Measurements from ENCODE around the gene ACAP3. TPM values are rescaled to one million over a fixed set of nuclear protein-coding genes. Genes with fewer than 3 reads are reported as not detected.

ACAP3 gene
- total RNA-seq, 2 donors from 2014 or later = 41.6 to 121 TPM

GRCh38 chr1:1287288-1288110 is 20.2 kb downstream of the ACAP3 start:
- Histone ChIP-seq H3K27ac (no peak overlapping the region), H3K4me3 (no peak overlapping the region), H3K4me1 (ENCODE audit: control insufficient read depth in 1 of 2, low read depth in 2 of 2) (peaks cover 0 to 15% of the 10 kb centered on the region in 2 donors), H3K27me3 (replicated peaks; ENCODE audit: insufficient read depth) (no peaks in the 10 kb centered on the region), H3K36me3 (no peaks in the 10 kb centered on the region), H3K9me3 (no peaks in the 10 kb centered on the region)
- no peak for ATAC-seq (ENCODE audit: insufficient number of reproducible peaks, low FRiP score, low read depth)
- no peak for DNase-seq (ENCODE audit: low spot score)
- TF ChIP-seq CTCF (IDR thresholded peaks at IDR 0.05) = no peak

GRCh38 chr1:1286313-1287261 is 21.1 kb downstream of the ACAP3 start:
- no peak for TF ChIP-seq CTCF (IDR thresholded peaks at IDR 0.05)
- peaks cover 0 to 13% of the 10 kb centered on the region in 2 donors for H3K4me1 ChIP-seq (ENCODE audit: control insufficient read depth in 1 of 2, low read depth in 2 of 2)
- H3K9me3 ChIP-seq = no peaks in the 10 kb centered on the region
- no peaks in the 10 kb centered on the region for H3K36me3 ChIP-seq
- no peak overlapping the region for H3K4me3 ChIP-seq
- DNase-seq (ENCODE audit: low spot score) = no peak
- no peak overlapping the region for H3K27ac ChIP-seq
- no peak for ATAC-seq (ENCODE audit: insufficient number of reproducible peaks, low FRiP score, low read depth)
- no peaks in the 10 kb centered on the region for H3K27me3 ChIP-seq (replicated peaks; ENCODE audit: insufficient read depth)

- no peak overlapping the region for H3K27ac ChIP-seq
- no peaks in the 10 kb centered on the region for H3K27me3 ChIP-seq (replicated peaks; ENCODE audit: insufficient read depth)
- DNase-seq (ENCODE audit: low spot score) (no peak), ATAC-seq (ENCODE audit: insufficient number of reproducible peaks, low FRiP score, low read depth) (no peak)
- no peak overlapping the region for H3K4me3 ChIP-seq
- no peaks in the 10 kb centered on the region for H3K9me3 ChIP-seq
- H3K4me1 ChIP-seq (ENCODE audit: control insufficient read depth in 1 of 2, low read depth in 2 of 2) = peaks cover 0 to 5% of the 10 kb centered on the region in 2 donors
- no peaks in the 10 kb centered on the region for H3K36me3 ChIP-seq
- TF ChIP-seq CTCF (IDR thresholded peaks at IDR 0.05) = no peak
These were observed 22.0 kb downstream of the ACAP3 start for GRCh38 chr1:1285611-1286311.

- ATAC-seq (ENCODE audit: insufficient number of reproducible peaks, low FRiP score, low read depth) = no peak
- no peaks in the 10 kb centered on the region for H3K4me1 ChIP-seq (ENCODE audit: control insufficient read depth in 1 of 2, low read depth in 2 of 2)
- H3K4me3 ChIP-seq = no peak overlapping the region
- H3K27ac ChIP-seq = no peak overlapping the region
- H3K9me3 ChIP-seq = no peaks in the 10 kb centered on the region
- no peak for TF ChIP-seq CTCF (IDR thresholded peaks at IDR 0.05)
- H3K36me3 ChIP-seq = no peaks in the 10 kb centered on the region
- no peaks in the 10 kb centered on the region for H3K27me3 ChIP-seq (replicated peaks; ENCODE audit: insufficient read depth)
- DNase-seq (ENCODE audit: low spot score) = no peak
These were observed 22.6 kb downstream of the ACAP3 start for GRCh38 chr1:1285102-1285571.
